GM12892 (cell line): Measurements from ENCODE around the gene ZEB1.
A peak's percentile ranks its signal among the peaks of the same experiment; 100 is the strongest.

Experiments used
- DNase-seq: peaks from one replicate; pipeline ENCODE4 v3.0.0; 2011; ENCODE audit not compliant: insufficient read length
- FAIRE-seq: peaks from 2 replicates; lab custom pipeline; 2011; peaks lifted over from hg19 to GRCh38; lab: Jason Lieb, UNC
- POLR2A ChIP-seq: IDR thresholded peaks from 2 replicates; pipeline ENCODE4 v1.6.1; 2011; ENCODE audit warnings: low read depth, low read length, control low read depth
- POLR2AphosphoS5 ChIP-seq: IDR thresholded peaks from 2 replicates; pipeline ENCODE4 v1.6.1; 2011; ENCODE audit warnings: low read depth, low read length, control low read depth
- TAF1 ChIP-seq: IDR thresholded peaks from 2 replicates; pipeline ENCODE4 v1.6.1; 2011; ENCODE audit warnings: low read depth, mild to moderate bottlenecking, control low read depth, low read length, borderline replicate concordance

The ZEB1 gene

GRCh38 chr10:31296754-31297153 is 22.3 kb upstream of the ZEB1 start:
- FAIRE-seq = no peak
- TF ChIP-seq TAF1 (no peak), POLR2AphosphoS5 (no peak), POLR2A (no peak)
- no peak for DNase-seq

- no peak for DNase-seq
- no peak for TF ChIP-seq POLR2AphosphoS5
- TF ChIP-seq TAF1 = no peak
- TF ChIP-seq POLR2A = no peak
- FAIRE-seq = peak; percentile 27
These were observed 19.9 kb upstream of the ZEB1 start for GRCh38 chr10:31299119-31299518.

- TF ChIP-seq TAF1 (no peak), POLR2AphosphoS5 (no peak), POLR2A (no peak)
- DNase-seq (no peak), FAIRE-seq (no peak)
These were observed 15.8 kb upstream of the ZEB1 start for GRCh38 chr10:31303212-31303611.

GRCh38 chr10:31304291-31304970 is 14.6 kb upstream of the ZEB1 start:
- DNase-seq (no peak), FAIRE-seq (peak; percentile 70)
- no peak for TF ChIP-seq TAF1
- no peak for TF ChIP-seq POLR2AphosphoS5
- no peak for TF ChIP-seq POLR2A

GRCh38 chr10:31313396-31313795 is 5.6 kb upstream of the ZEB1 start:
- no peak for FAIRE-seq
- DNase-seq = no peak
- TF ChIP-seq TAF1 (no peak), POLR2AphosphoS5 (no peak), POLR2A (no peak)

GRCh38 chr10:31314256-31315150 is 4.5 kb upstream of the ZEB1 start:
- TF ChIP-seq POLR2AphosphoS5 = no peak
- no peak for TF ChIP-seq POLR2A
- no peak for TF ChIP-seq TAF1
- FAIRE-seq = peak; percentile 50
- DNase-seq = no peak

- FAIRE-seq (no peak), DNase-seq (no peak)
- TF ChIP-seq TAF1 (no peak), POLR2AphosphoS5 (no peak), POLR2A (no peak)
These were observed 3.6 kb upstream of the ZEB1 start for GRCh38 chr10:31315453-31315852.

- FAIRE-seq = peak; percentile 84
- TF ChIP-seq TAF1 (no peak), POLR2A (no peak), POLR2AphosphoS5 (no peak)
These were observed 1.8 kb upstream of the ZEB1 start for GRCh38 chr10:31317171-31317570.

GRCh38 chr10:31317652-31318381 is 1.2 kb upstream of the ZEB1 start:
- TF ChIP-seq POLR2AphosphoS5 (no peak), POLR2A (no peak), TAF1 (no peak)
- DNase-seq (no peak), FAIRE-seq (peak; percentile 96)

More at GRCh38 chr10:31317171-31317570, 1.8 kb upstream of the ZEB1 start:
- DNase-seq = no peak

- DNase-seq (peak; percentile 61), FAIRE-seq (no peak)
- TF ChIP-seq POLR2A (peak; percentile 92), TAF1 (peak; percentile 70; the same call in 1 of the 2 replicates), POLR2AphosphoS5 (peak; percentile 86)
These were observed 598 bp upstream of the ZEB1 start for GRCh38 chr10:31318382-31318853.
